Osteoblast (primary cell): ENCODE data around the gene DAAM2. TPM values are rescaled to one million over a fixed set of nuclear protein-coding genes. Genes with fewer than 3 reads are reported as not detected.

ENCODE experiments used
- DNase-seq: peaks from one replicate; pipeline ENCODE4 v3.0.0; 2011; ENCODE audit warnings: low spot score, mixed read lengths; ENCODE audit not compliant: insufficient read length; ENCODE audit errors: missing footprints
- H2AFZ ChIP-seq: 2 replicates; pipeline ENCODE4 v1.6.0; 2011; ENCODE audit warnings: mild to moderate bottlenecking, low read length
- H3K27ac ChIP-seq: 2 replicates; pipeline ENCODE4 v1.5.1; 2011; ENCODE audit warnings: mild to moderate bottlenecking, low read depth, low read length, moderate library complexity
- H3K27me3 ChIP-seq: 2 replicates; pipeline ENCODE4 v1.6.0; 2012; ENCODE audit warnings: mild to moderate bottlenecking, control low read depth, inconsistent platforms, low read length, moderate library complexity; ENCODE audit not compliant: insufficient read depth
- H3K36me3 ChIP-seq: 2 replicates; pipeline ENCODE4 v1.5.1; 2011; ENCODE audit warnings: mild to moderate bottlenecking, low read length, control low read depth, moderate library complexity; ENCODE audit not compliant: insufficient read depth
- H3K4me1 ChIP-seq: 2 replicates; pipeline ENCODE4 v1.5.1; 2011; ENCODE audit warnings: mild to moderate bottlenecking, low read length, control low read depth, moderate library complexity; ENCODE audit not compliant: insufficient read depth
- H3K4me2 ChIP-seq: 2 replicates; pipeline ENCODE4 v1.6.0; 2011; ENCODE audit warnings: mild to moderate bottlenecking, low read length; ENCODE audit not compliant: insufficient read depth
- H3K4me3 ChIP-seq: fragments of 200-600 bp; sonication (generic); 3 replicates; pipeline ENCODE4 v1.5.1; 2012; ENCODE audit warnings: mild to moderate bottlenecking, low read length, inconsistent platforms; ENCODE audit not compliant: insufficient read depth
- H3K79me2 ChIP-seq: 2 replicates; pipeline ENCODE4 v1.6.0; 2012; ENCODE audit warnings: mild to moderate bottlenecking, low read length, control low read depth, inconsistent platforms; ENCODE audit not compliant: insufficient read depth
- H3K9me3 ChIP-seq: 2 replicates; pipeline ENCODE4 v1.5.1; 2011; ENCODE audit warnings: low read depth, low read length, control low read depth
- H4K20me1 ChIP-seq: 2 replicates; pipeline ENCODE4 v1.6.0; 2012; ENCODE audit warnings: mild to moderate bottlenecking, low read length, control low read depth; ENCODE audit not compliant: insufficient read depth
- total RNA-seq: library from RNA; depleted of rRNA; stranded (reverse); fragments of >200 nt; gene quantifications from 2 replicates; pipeline ENCODE4 v1.2.3, GENCODE V29; 2012
- TF ChIP-seq, protein P1 (sequence below): IDR thresholded peaks from 2 replicates; pipeline ENCODE4 v1.5.1; 2011; ENCODE audit warnings: mild to moderate bottlenecking, low read depth, low read length, moderate library complexity; ENCODE audit errors: extremely low read depth

DAAM2 gene
- total RNA-seq, 1 donor = 29.0 TPM

DNA sequence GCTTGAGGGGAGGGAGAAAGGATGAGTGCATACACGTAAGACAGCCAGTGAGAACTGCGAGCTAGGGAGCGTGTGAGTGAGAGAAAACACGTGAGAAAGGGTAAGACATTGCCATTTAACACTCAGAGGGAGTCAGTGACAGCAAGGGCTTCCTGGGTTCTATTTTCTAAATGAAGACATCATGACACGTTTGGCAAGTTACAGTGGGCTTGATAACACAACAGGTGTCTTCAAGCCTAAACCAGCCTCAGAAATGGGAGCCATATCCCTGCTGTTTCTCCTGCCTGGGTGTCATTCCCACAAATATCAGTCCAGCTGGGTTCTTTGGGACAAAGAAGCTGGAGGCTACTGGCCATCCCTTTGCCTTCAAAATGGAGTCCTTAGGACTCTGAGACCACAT, 159.0 kb downstream of the DAAM2 start:
- Histone ChIP-seq H3K4me2 (no peak overlapping the region), H3K27ac (no peak overlapping the region), H3K9me3 (no peaks in the 10 kb centered on the region), H2AFZ (no peak overlapping the region), H4K20me1 (no peaks in the 10 kb centered on the region), H3K36me3 (no peaks in the 10 kb centered on the region), H3K4me1 (peaks cover 6% of the 10 kb centered on the region), H3K27me3 (peaks cover 29% of the 10 kb centered on the region), H3K79me2 (no peaks in the 10 kb centered on the region), H3K4me3 (no peak overlapping the region)
- TF ChIP-seq, protein P1, sequence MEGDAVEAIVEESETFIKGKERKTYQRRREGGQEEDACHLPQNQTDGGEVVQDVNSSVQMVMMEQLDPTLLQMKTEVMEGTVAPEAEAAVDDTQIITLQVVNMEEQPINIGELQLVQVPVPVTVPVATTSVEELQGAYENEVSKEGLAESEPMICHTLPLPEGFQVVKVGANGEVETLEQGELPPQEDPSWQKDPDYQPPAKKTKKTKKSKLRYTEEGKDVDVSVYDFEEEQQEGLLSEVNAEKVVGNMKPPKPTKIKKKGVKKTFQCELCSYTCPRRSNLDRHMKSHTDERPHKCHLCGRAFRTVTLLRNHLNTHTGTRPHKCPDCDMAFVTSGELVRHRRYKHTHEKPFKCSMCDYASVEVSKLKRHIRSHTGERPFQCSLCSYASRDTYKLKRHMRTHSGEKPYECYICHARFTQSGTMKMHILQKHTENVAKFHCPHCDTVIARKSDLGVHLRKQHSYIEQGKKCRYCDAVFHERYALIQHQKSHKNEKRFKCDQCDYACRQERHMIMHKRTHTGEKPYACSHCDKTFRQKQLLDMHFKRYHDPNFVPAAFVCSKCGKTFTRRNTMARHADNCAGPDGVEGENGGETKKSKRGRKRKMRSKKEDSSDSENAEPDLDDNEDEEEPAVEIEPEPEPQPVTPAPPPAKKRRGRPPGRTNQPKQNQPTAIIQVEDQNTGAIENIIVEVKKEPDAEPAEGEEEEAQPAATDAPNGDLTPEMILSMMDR = no peak
- DNase-seq = no peak

DNA sequence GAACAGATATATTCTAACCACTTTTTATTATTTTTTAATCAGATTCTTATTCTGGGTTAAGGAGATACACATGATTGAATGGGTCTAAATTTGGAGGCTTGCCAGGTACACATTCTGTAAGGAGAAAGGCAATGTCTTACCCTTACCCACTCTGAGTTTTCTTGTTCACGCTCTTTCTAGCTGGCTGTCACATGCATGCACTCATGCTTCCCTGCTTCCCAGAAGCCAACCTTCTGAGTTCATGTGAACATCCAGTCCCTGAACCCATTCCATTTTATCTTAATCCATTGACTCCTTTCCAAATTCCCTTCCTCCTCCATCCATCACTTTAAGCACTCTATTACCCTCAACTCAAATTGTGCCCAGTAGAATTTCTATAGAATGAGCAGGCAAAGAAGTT, 159.5 kb downstream of the DAAM2 start:
- Histone ChIP-seq H3K4me2 (no peak overlapping the region), H3K9me3 (no peaks in the 10 kb centered on the region), H3K36me3 (no peaks in the 10 kb centered on the region), H2AFZ (no peak overlapping the region), H3K27me3 (peaks cover 26% of the 10 kb centered on the region), H3K27ac (no peak overlapping the region), H3K4me1 (peaks cover 6% of the 10 kb centered on the region), H3K4me3 (no peak overlapping the region), H4K20me1 (no peaks in the 10 kb centered on the region), H3K79me2 (no peaks in the 10 kb centered on the region)
- TF ChIP-seq, protein P1 = no peak
- no peak for DNase-seq

DNA sequence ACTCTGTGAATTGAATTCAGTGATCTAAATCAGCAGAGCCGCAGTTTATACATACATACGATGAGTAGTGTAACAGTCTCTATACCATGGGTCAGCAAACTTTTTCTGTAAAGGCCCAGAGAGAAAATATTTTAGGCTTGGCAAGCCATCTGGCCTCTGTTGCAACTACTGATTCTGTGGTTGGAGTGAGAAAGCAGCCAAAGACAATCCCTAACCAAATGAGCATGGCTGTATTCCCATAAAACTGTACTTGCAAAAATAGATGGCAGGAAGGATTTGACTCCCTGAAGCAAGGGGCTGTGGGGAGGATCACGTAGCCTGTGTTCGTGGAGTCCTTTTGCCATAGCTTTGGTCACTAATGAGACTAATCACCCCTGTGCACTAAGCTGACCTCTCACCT, 160.0 kb downstream of the DAAM2 start:
- TF ChIP-seq, protein P1 = no peak
- Histone ChIP-seq H3K79me2 (no peaks in the 10 kb centered on the region), H3K4me3 (no peak overlapping the region), H4K20me1 (no peaks in the 10 kb centered on the region), H3K27me3 (peaks cover 25% of the 10 kb centered on the region), H3K4me2 (no peak overlapping the region), H3K36me3 (no peaks in the 10 kb centered on the region), H2AFZ (no peak overlapping the region), H3K4me1 (peaks cover 6% of the 10 kb centered on the region), H3K9me3 (no peaks in the 10 kb centered on the region), H3K27ac (no peak overlapping the region)
- no peak for DNase-seq

DNA sequence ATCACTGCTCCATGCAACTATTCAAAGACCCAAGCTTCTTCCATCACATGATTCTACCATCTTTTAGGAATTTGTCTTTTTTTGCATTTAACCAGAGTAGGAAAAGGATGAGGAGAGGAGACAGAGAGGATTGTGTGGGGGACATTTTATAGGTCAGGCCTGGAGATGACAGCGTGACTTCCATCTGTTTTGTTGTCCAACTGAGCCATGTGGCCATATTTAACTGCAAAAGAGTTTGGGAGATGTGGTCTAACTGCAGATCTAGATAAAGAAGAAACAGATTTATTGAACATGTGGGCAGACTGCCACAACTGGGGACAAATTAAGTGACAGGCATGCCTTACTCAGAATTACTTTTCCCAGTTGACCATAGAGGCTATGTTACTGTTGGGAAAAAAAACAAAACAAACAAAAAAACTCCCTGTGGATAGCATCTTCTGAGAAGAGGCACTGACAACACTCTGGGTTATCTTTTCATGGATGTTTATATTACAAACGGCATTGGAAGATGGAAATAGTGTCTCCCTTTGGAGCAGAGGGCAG, 161.0 kb downstream of the DAAM2 start:
- TF ChIP-seq, protein P1 = no peak
- DNase-seq = no peak
- Histone ChIP-seq H4K20me1 (no peaks in the 10 kb centered on the region), H2AFZ (no peak overlapping the region), H3K27me3 (peaks cover 25% of the 10 kb centered on the region), H3K79me2 (no peaks in the 10 kb centered on the region), H3K4me1 (peaks cover 6% of the 10 kb centered on the region), H3K4me2 (no peak overlapping the region), H3K36me3 (no peaks in the 10 kb centered on the region), H3K9me3 (no peaks in the 10 kb centered on the region), H3K27ac (no peak overlapping the region), H3K4me3 (no peak overlapping the region)

Other genes starting within 250 kb of the DAAM2 start
- 0.88 and 1.4 TPM in 2 replicates for gene KIF6, start 67.0 kb upstream of the DAAM2 start, total RNA-seq
- gene MOCS1, start 142.1 kb downstream of the DAAM2 start, total RNA-seq = 25.3 and 28.3 TPM in 2 replicates